B cell (primary cell): Measurements from ENCODE around the gene SSH3. TPM values are rescaled to one million over a fixed set of nuclear protein-coding genes. Genes with fewer than 3 reads are reported as not detected.

Source experiments
- ATAC-seq: fragments of 200-7000 bp; cut with Tn5 transposase; one replicate; pipeline ENCODE4 v1.10.0; 2021; ENCODE audit warnings: low read depth, mild to moderate bottlenecking, moderate number of reproducible peaks, moderate library complexity
- CTCF ChIA-PET: fragments of 350-600 bp; sonication (Branson Sonifier 250); formaldehyde crosslinking; loops from one replicate; lab custom pipeline; 2021; ENCODE audit warnings: antibody characterized with exemption, inconsistent platforms; lab: Charles Lee
- POLR2A ChIA-PET: fragments of 350-600 bp; sonication (Branson Sonifier 250); formaldehyde crosslinking; loops from one replicate; lab custom pipeline; 2021; ENCODE audit warnings: antibody characterized with exemption; lab: Charles Lee
- DNase-seq: peaks from one replicate; pipeline ENCODE4 v3.0.0; 2013
- H2AFZ ChIP-seq: 2 replicates; pipeline ENCODE4 v1.6.1; 2012; ENCODE audit warnings: mild to moderate bottlenecking, low read depth, low read length; ENCODE audit not compliant: insufficient read depth, poor library complexity, severe bottlenecking
- H3K27ac ChIP-seq, 2 donors: 1 replicate in 1 of 2; 2 replicates in 1 of 2; pipeline ENCODE4 v1.5.1; 2012 to 2013; ENCODE audit warnings: low read length in 2 of 2, mild to moderate bottlenecking in 2 of 2, moderate library complexity in 1 of 2
- H3K27me3 ChIP-seq, 4 experiments: fragments of 200-600 bp in 1 of 4; sonication (generic) in 1 of 4; replicated peaks in 1 of 4; 1 replicate in 2 of 4; 2 replicates in 2 of 4; pipeline versions ENCODE4 v1.6.1 to v1.7.0; 2013 to 2016; ENCODE audit warnings: low read length in 3 of 4, mild to moderate bottlenecking in 2 of 4, mixed read lengths in 1 of 4, moderate library complexity in 1 of 4; ENCODE audit not compliant: insufficient read depth in 4 of 4, control insufficient read depth in 3 of 4; ENCODE audit errors: control extremely low read depth in 1 of 4
- H3K36me3 ChIP-seq, 2 experiments: replicated peaks in 1 of 2; 1 replicate in 1 of 2; 2 replicates in 1 of 2; pipeline versions ENCODE4 v1.6.1 to v1.7.1; 2013; ENCODE audit warnings: low read length in 1 of 2; ENCODE audit not compliant: insufficient read depth in 2 of 2, control insufficient read depth in 1 of 2; ENCODE audit errors: control extremely low read depth in 1 of 2, extremely low read depth in 1 of 2
- H3K4me1 ChIP-seq, 2 donors: fragments of 200-600 bp in 1 of 2; sonication (generic) in 1 of 2; 1 replicate in 1 of 2; 2 replicates in 1 of 2; pipeline versions ENCODE4 v1.5.1 to v1.6.1; 2013 to 2017; ENCODE audit warnings: low read length in 2 of 2; ENCODE audit not compliant: control insufficient read depth in 2 of 2, insufficient read depth in 2 of 2
- H3K4me2 ChIP-seq: replicated peaks from 2 replicates; pipeline ENCODE3; 2012; ENCODE audit warnings: mild to moderate bottlenecking, low read depth, low read length; ENCODE audit not compliant: poor library complexity, severe bottlenecking
- H3K4me3 ChIP-seq, 5 experiments: fragments of 200-600 bp in 1 of 5; sonication (generic) in 1 of 5; 1 replicate in 3 of 5; 2 replicates in 2 of 5; pipeline versions ENCODE4 v1.5.1 to v1.7.0; 2011 to 2016; ENCODE audit warnings: low read length in 4 of 5, mild to moderate bottlenecking in 4 of 5, low read depth in 2 of 5, control low read depth in 1 of 5, moderate library complexity in 1 of 5; ENCODE audit not compliant: insufficient read depth in 1 of 5; ENCODE audit errors: control extremely low read depth in 1 of 5, extremely low read depth in 1 of 5
- H3K79me2 ChIP-seq: fragments of 200-600 bp; sonication (generic); one replicate; pipeline ENCODE4 v1.6.0; 2016; ENCODE audit warnings: low read length; ENCODE audit not compliant: control insufficient read depth, insufficient read depth
- H3K9ac ChIP-seq: fragments of 200-600 bp; sonication (generic); 2 replicates; pipeline ENCODE4 v1.6.1; 2017; ENCODE audit warnings: mild to moderate bottlenecking, low read length, moderate library complexity
- H3K9me3 ChIP-seq, 3 donors: one replicate each; pipeline versions ENCODE4 v1.6.1 to v1.7.1; 2013; ENCODE audit warnings: low read length in 2 of 3; ENCODE audit not compliant: control insufficient read depth in 2 of 3, insufficient read depth in 1 of 3; ENCODE audit errors: control extremely low read depth in 1 of 3
- H4K20me1 ChIP-seq: 2 replicates; pipeline ENCODE4 v1.6.0; 2012; ENCODE audit warnings: mild to moderate bottlenecking, low read length; ENCODE audit not compliant: insufficient read depth, control insufficient read depth, poor library complexity, severe bottlenecking
- H3K27ac Mint-ChIP-seq: one replicate; pipeline ENCODE4 v1.8.0; 2021; ENCODE audit warnings: mixed read lengths
- H3K27me3 Mint-ChIP-seq: one replicate; pipeline ENCODE4 v1.8.0; 2021; ENCODE audit warnings: mixed read lengths
- H3K4me1 Mint-ChIP-seq: one replicate; pipeline ENCODE4 v1.8.0; 2021; ENCODE audit warnings: mixed read lengths
- H3K4me3 Mint-ChIP-seq: one replicate; pipeline ENCODE4 v1.8.0; 2021; ENCODE audit warnings: mixed read lengths
- H3K9me3 Mint-ChIP-seq: one replicate; pipeline ENCODE4 v1.8.0; 2022; ENCODE audit warnings: mixed read lengths; ENCODE audit not compliant: insufficient read depth
- EZH2 ChIP-seq: IDR thresholded peaks from 2 replicates; pipeline ENCODE4 v1.6.1; 2012; ENCODE audit warnings: borderline replicate concordance, low read depth, mild to moderate bottlenecking, moderate library complexity, low read length; ENCODE audit not compliant: insufficient read depth, poor library complexity, severe bottlenecking
- WGBS: methylation state at CpG from one replicate; pipeline ENCODE4 v1.1.5; 2013; ENCODE audit warnings: missing lambda C conversion rate; ENCODE audit not compliant: insufficient coverage; 5-methylcytosine and 5-hydroxymethylcytosine counted together
- intact Hi-C: fragments of 100-400 bp; cut with micrococcal nuclease; formaldehyde crosslinking; loops from one replicate; pipeline ENCODE4 v1.10.0; 2022
- polyA plus RNA-seq: library from polyadenylated mRNA; depleted of rRNA; stranded (reverse); fragments of >200 nt; gene quantifications from 2 replicates; pipeline ENCODE4 v1.2.3, GENCODE V29; 2012
- total RNA-seq, 2 donors: library from RNA; stranded (reverse); fragments of 120-200 nt in 1 of 2; gene quantifications; 1 replicate in 1 of 2; 2 replicates in 1 of 2; pipeline versions ENCODE4 v1.2.3 to v1.2.4, GENCODE V29; 2013 to 2022
- TF ChIP-seq, protein P1 (sequence below): fragments of 200-600 bp; IDR thresholded peaks from one replicate; pipeline ENCODE4 v1.8.0; 2022; ENCODE audit warnings: antibody characterized with exemption, mild to moderate bottlenecking

The SSH3 gene
- total and polyA plus RNA-seq, 2 donors (not counting 1 experiment from before 2014, with no cell fraction given), result 4.0 to 7.2 TPM

GRCh38 chr11:67316882-67317204 is 13.5 kb downstream of the SSH3 start:
- DNase-seq (no peak), ATAC-seq (no peak)
- ChIA-PET POLR2A (interaction anchor here (0.6 to 2.4 kb wide), 16 partner anchors 23 to 167 kb away, joined by 3 to 22 read pairs (median 6); partner anchors contain the start of genes ANKRD13D, CLCF1 and POLD4), CTCF (interaction anchor here (0.7 to 10.5 kb wide), 28 partner anchors 13 to 235 kb away, joined by 3 to 229 read pairs (median 7); partner anchors contain the start of genes ANKRD13D, GRK2, POLD4 and PPP1CA)
- Histone ChIP-seq H3K4me2 (peak overlapping the region; percentile 99), H3K9me3 (no peaks in the 10 kb centered on the region), H3K4me1 (peaks cover 23 to 35% of the 10 kb centered on the region in 2 donors), H3K27ac (peak overlapping the region; percentile 46 to 78), H4K20me1 (no peaks in the 10 kb centered on the region), H3K36me3 (peaks cover 0 to 1% of the 10 kb centered on the region in 2 experiments), H3K27me3 (no peaks in the 10 kb centered on the region), H3K79me2 (peaks cover 38% of the 10 kb centered on the region), H2AFZ (peak overlapping the region; percentile 99), H3K4me3 (peak overlapping the region; percentile 77 to 92 (median 87)), H3K9ac (peak overlapping the region; percentile 85)
- H3K27ac Mint-ChIP-seq, result peak overlapping the region; percentile 97
- no peaks in the 10 kb centered on the region for H3K9me3 Mint-ChIP-seq
- intact Hi-C loops, result loop anchor here (1.0 kb wide), 8 partner anchors 28 to 236 kb away; partner anchors contain the start of genes ANKRD13D, GRK2 and POLD4
- peak overlapping the region; percentile 89 for H3K4me3 Mint-ChIP-seq
- TF ChIP-seq, protein P1, sequence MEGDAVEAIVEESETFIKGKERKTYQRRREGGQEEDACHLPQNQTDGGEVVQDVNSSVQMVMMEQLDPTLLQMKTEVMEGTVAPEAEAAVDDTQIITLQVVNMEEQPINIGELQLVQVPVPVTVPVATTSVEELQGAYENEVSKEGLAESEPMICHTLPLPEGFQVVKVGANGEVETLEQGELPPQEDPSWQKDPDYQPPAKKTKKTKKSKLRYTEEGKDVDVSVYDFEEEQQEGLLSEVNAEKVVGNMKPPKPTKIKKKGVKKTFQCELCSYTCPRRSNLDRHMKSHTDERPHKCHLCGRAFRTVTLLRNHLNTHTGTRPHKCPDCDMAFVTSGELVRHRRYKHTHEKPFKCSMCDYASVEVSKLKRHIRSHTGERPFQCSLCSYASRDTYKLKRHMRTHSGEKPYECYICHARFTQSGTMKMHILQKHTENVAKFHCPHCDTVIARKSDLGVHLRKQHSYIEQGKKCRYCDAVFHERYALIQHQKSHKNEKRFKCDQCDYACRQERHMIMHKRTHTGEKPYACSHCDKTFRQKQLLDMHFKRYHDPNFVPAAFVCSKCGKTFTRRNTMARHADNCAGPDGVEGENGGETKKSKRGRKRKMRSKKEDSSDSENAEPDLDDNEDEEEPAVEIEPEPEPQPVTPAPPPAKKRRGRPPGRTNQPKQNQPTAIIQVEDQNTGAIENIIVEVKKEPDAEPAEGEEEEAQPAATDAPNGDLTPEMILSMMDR, result no peak
- TF ChIP-seq EZH2, result no peak
- no CpG with 5 or more reads among the region's 10 CpGs for WGBS
- H3K27me3 Mint-ChIP-seq, result no peaks in the 10 kb centered on the region
- H3K4me1 Mint-ChIP-seq, result peaks cover 23% of the 10 kb centered on the region
